ENCODE measurements around the gene SETD9.

SETD9 gene

GRCh38 chr5:56910210-56910965, 992 bp downstream of the SETD9 start:
- no peak for TF ChIP-seq CTCF (IDR thresholded peaks at IDR 0.05)
- peak overlapping the region; percentile 93 for H3K4me3 ChIP-seq
- peak overlapping the region; percentile 94 to 99 for H3K27ac ChIP-seq
- no peak for DNase-seq (ENCODE audit: low spot score)

GRCh38 chr5:56913766-56914165, 4.4 kb downstream of the SETD9 start:
- Histone ChIP-seq H3K27ac (no peak overlapping the region), H3K4me3 (no peak overlapping the region)
- TF ChIP-seq CTCF (IDR thresholded peaks at IDR 0.05), result no peak
- no peak for DNase-seq (ENCODE audit: low spot score)

GRCh38 chr5:56914678-56915077, 5.3 kb downstream of the SETD9 start:
- no peak for DNase-seq (ENCODE audit: low spot score)
- no peak for TF ChIP-seq CTCF (IDR thresholded peaks at IDR 0.05)
- Histone ChIP-seq H3K4me3 (no peak overlapping the region), H3K27ac (no peak overlapping the region)

- Histone ChIP-seq H3K27ac (no peak overlapping the region), H3K4me3 (no peak overlapping the region)
- no peak for DNase-seq (ENCODE audit: low spot score)
- TF ChIP-seq CTCF (IDR thresholded peaks at IDR 0.05), result no peak
Observed at GRCh38 chr5:56917534-56917933, 8.1 kb downstream of the SETD9 start.

- Histone ChIP-seq H3K27ac (no peak overlapping the region), H3K4me3 (no peak overlapping the region)
- no peak for TF ChIP-seq CTCF (IDR thresholded peaks at IDR 0.05)
- DNase-seq (ENCODE audit: low spot score), result no peak
Observed at GRCh38 chr5:56918054-56918453, 8.7 kb downstream of the SETD9 start.

- Histone ChIP-seq H3K4me3 (no peak overlapping the region), H3K27ac (no peak overlapping the region)
- no peak for TF ChIP-seq CTCF (IDR thresholded peaks at IDR 0.05)
- no peak for DNase-seq (ENCODE audit: low spot score)
Observed at GRCh38 chr5:56919942-56920662, 10.7 kb downstream of the SETD9 start.

- Histone ChIP-seq H3K27ac (no peak overlapping the region), H3K4me3 (no peak overlapping the region)
- TF ChIP-seq CTCF (IDR thresholded peaks at IDR 0.05), result no peak
- DNase-seq (ENCODE audit: low spot score), result no peak
Observed at GRCh38 chr5:56922922-56923321, 13.5 kb downstream of the SETD9 start.

Data from coronary artery (tissue), 2 donors.